HG03575 (cell line): Measurements from ENCODE around the gene C4BPA.

Source experiments
- ATAC-seq: cut with Tn5 transposase; IDR thresholded peaks from one replicate; pipeline ENCODE4 v1.9.1; 2021; ENCODE audit not compliant: unreplicated experiment, insufficient number of reproducible peaks, low FRiP score; ENCODE audit errors: extremely low read depth

C4BPA gene

DNA sequence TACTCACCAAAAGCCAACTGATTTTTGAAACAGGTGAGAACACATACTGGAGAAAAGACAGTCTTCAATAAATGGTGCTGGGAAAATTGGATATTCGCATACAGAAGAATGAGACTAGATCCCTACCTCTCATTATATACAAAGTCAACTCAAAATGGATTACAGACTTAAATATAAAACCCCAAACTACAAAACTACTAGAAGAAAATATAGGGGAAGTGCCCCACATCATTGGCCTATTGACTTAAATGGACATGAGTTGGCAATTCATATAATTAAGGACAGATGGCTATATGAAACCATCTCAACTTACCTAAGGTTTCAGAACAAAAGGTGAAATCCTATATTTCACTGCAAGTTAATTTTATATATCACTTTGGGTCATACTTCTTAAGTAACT is 60.1 kb downstream of the C4BPA start:
- no peak for ATAC-seq

DNA sequence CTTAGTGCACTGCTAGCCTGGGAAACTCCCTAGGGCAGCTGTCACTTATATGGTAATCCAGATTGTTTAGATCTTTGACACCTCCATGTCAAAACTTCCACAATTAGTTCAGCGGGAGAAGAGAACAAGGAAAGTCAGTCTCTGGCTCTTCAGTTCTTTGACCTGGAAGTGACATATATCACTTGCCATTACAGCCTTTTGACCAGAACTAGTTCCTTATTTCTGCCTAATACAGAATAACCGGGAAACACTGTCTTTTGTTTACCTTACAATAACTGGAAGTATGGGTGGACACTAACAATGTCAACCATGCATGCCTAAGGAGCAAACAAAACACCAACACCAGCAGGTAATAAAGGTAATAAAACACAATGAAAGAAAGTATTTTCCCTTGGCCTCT is 68.3 kb downstream of the C4BPA start:
- ATAC-seq, result no peak

DNA sequence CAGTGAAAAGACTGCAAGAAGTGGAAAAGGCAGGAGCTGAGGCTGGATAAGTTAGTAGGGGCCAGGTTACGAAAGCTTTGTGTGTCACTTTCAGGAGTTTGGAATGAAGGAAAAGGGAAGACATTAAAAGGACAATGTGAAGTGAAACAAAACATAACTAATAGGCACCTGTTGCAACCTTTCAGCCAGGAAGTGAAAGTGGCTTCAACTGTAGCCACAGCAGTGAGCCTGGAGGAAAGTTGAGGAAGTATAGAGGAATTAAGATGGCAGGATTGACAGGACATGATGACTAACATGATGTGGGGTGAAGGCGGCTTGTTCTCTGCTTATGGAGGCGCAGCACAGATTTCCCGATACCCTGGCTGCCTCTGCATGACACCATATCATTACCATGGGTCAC is 68.9 kb downstream of the C4BPA start:
- ATAC-seq, result no peak

DNA sequence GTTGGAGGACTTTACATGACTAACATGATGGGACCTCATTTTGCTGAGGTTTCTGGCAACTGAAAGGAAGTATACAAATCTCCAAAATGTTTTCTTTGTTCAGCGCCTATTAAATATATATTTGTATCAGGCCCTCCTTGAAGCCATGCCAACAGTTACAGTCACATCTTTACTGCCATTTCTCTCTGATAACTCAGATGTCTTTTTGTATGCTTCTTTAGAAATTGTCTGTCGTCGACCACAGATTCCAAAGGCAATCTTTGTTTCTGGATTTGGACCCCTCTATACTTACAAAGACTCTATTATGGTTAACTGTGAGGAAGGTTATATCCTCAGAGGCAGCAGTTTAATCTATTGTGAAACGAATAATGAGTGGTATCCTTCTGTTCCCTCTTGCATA is 69.4 kb downstream of the C4BPA start:
- ATAC-seq, result no peak

DNA sequence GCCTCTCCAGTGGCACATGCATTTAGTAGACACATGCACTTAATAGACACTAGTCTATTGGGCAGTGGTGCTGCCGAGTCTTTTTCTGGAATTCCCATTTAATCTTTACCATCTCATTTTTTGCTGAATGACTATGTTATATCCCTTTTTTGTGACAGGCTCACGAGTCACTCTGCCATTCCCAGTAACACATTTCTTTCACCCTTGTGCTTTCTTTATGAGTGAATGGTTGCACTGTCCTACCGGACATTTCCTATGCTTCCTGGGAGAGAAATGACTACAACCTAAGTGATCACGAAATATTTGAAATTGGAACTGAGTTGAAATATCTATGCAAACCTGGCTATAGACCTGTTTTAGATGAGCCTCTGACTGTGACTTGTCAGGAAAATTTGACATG is 70.9 kb downstream of the C4BPA start:
- no peak for ATAC-seq

DNA sequence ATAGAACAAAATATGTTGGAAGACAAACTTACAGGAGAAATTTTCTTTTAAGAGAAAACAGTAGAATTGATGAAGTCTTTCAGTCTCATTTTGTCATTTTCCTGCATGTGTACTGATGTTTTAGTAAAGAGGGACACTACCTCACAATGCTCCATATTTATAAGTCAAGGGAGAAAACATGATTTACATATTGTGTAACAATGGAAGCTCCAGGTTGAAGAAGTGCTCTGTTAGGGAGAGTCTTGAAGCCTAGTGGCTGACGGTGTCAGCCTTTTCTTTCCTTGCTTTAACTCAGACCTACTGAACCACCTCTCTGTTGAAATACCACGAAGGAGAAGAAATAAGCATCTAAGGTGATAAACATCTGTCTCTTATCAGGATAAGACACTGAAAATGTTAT is 75.0 kb downstream of the C4BPA start:
- ATAC-seq, result no peak

DNA sequence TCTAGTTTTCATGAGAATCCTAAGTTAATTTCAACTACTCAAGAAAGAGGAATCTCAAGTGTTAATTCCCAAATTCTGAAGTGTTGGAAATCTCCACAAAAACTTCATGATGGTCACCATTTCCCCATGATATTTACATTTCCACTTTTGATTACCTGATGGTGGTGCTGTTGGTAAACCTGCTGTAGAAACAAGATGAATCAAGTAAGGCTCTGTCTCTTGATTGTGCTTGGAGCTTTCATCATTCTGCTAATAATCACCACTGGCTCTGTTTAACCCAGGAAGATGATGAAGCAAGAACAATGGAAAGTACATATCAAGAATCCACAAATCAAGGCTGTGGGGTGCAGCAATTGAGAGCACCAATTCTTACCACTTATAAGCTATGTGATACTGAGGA is 77.8 kb downstream of the C4BPA start:
- ATAC-seq, result no peak

DNA sequence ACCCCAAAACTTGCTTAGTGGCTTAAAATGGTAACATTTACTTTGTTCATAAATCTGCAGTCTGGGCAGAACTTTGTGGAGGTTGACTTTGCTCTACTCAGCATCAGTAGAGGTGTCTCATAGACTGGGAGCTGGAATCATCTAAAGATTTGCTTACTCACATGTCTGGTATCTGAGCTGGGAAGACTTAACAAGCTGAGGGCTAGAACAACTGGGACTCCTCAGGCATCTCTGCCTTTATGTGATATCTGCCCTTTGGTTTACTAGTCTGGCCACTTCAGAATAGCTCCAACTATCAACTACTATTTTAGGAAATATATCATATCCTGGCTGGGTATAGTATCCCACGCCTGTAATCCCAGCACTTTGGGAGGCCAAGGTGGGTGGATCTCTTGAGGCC is 82.5 kb downstream of the C4BPA start:
- ATAC-seq, result no peak

DNA sequence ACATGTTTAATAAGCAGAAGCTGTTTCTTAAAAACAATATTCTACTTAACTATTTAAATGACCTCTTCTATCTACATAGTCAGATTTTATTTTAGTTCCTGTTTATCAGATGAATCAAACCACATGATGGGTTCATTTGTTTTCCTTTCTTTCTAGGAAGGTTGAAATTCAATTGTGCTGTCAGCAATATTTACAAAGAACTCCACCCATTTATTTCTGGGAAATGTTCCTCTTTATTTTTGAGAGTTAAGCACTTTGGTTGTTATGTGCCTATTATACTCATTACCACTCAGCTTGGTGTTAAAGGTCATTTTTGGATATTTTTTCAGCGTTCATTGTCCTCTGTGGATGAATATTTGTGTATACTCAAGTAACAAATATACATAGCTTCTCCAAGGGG is 84.9 kb downstream of the C4BPA start:
- no peak for ATAC-seq

DNA sequence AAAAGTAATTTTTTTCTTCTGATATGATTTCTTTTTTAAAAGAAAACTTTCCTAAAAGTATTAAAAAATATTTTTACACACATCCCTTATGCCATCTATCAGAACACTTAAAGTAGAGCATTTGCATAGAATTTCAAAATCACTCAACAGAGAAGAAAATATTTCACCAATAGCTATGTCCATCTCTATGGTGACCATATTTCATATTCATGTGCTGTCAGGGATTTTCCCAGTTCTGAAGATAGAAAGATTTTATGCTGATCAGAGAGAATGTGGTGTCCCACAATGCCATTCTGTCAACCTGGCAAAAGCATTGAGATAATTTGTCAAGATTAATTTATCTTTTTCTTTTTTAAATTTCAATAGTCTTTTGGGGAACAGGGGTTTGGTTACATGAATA is 87.0 kb downstream of the C4BPA start:
- ATAC-seq, result no peak

DNA sequence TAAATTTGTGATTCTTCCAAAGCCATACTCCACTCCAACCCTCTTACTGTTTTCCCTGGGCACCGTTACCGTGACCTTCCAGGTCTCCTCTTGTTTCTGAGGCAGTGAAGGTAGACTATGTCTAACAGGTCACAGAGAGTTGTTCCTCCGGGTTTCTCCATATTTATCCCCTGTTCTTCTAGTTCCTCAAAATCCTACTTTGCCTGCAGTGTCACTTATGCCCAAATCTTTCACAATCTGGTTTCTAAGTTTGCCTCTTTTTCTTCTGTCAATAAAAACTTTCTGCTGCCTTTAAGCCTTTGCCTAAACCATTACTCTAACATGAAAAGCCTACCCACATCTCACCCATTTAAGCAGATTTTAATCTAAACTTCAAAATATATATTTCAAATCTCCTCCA is 87.7 kb downstream of the C4BPA start:
- ATAC-seq, result no peak

DNA sequence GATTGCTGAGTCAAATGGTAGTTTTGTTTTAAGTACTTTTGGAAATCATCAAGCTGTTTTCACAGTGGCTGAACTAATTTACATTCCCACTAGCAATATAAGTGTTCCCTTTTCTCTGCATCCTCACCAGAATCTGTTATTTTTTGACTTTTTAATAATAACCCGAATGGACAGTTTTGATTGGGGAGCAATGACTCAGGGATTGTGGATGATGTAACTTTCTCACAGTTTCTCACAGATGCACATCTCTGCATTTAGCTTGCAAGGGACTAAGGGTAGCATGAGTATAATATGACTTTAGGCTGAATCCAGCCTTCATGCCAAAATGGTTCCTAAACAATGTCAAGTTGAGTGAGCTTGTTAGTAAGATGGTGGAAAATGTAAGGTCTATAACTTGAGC is 90.2 kb downstream of the C4BPA start:
- no peak for ATAC-seq
